ENCODE measurements around the gene GEMIN7. TPM values are rescaled to one million over a fixed set of nuclear protein-coding genes. Genes with fewer than 3 reads are reported as not detected.

GEMIN7 gene
- total and polyA plus RNA-seq, 9 donors: 9.7 to 16.0 (median 11.7) TPM

DNA sequence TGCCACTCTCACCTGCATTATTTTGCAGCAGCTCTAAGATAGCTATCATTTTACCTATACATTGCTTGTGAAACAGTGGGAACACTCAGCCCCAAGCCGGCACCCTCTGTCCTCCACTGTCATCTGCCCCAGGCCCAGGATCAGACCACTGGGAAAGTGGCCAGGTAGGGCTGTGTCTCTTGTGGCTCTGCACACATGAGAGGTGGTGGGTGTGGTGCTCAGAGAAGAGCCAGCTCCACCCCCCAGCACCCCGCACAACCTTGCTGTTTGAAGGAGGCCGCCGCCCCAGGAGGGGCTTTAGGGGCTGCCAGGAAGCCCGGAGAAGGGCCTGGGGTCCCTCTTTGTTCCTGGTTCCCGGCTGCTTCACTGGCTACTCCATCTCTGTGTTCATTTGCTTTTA, 40.5 kb downstream of the GEMIN7 start:
- no peak overlapping the region for H3K27ac ChIP-seq
- 87 to 93% (median 92%) methylated on average over 6 of the region's 6 CpGs for WGBS, 3 donors
- peaks cover 2% of the 10 kb centered on the region for H3K4me1 ChIP-seq (ENCODE audit: insufficient read depth)
- TF ChIP-seq, protein P1, sequence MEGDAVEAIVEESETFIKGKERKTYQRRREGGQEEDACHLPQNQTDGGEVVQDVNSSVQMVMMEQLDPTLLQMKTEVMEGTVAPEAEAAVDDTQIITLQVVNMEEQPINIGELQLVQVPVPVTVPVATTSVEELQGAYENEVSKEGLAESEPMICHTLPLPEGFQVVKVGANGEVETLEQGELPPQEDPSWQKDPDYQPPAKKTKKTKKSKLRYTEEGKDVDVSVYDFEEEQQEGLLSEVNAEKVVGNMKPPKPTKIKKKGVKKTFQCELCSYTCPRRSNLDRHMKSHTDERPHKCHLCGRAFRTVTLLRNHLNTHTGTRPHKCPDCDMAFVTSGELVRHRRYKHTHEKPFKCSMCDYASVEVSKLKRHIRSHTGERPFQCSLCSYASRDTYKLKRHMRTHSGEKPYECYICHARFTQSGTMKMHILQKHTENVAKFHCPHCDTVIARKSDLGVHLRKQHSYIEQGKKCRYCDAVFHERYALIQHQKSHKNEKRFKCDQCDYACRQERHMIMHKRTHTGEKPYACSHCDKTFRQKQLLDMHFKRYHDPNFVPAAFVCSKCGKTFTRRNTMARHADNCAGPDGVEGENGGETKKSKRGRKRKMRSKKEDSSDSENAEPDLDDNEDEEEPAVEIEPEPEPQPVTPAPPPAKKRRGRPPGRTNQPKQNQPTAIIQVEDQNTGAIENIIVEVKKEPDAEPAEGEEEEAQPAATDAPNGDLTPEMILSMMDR (IDR thresholded peaks at IDR 0.05): no peak
- no peak for TF ChIP-seq POLR2A (IDR thresholded peaks at IDR 0.05)
- TF ChIP-seq EP300 (IDR thresholded peaks at IDR 0.05): no peak
- no peaks in the 10 kb centered on the region for H3K27me3 ChIP-seq
- H3K36me3 ChIP-seq: no peaks in the 10 kb centered on the region
- H3K4me3 ChIP-seq: no peak overlapping the region
- DNase-seq: no peak
- H3K9me3 ChIP-seq: no peaks in the 10 kb centered on the region
- intact Hi-C loops (cut with DNase I): no loop called here

DNA sequence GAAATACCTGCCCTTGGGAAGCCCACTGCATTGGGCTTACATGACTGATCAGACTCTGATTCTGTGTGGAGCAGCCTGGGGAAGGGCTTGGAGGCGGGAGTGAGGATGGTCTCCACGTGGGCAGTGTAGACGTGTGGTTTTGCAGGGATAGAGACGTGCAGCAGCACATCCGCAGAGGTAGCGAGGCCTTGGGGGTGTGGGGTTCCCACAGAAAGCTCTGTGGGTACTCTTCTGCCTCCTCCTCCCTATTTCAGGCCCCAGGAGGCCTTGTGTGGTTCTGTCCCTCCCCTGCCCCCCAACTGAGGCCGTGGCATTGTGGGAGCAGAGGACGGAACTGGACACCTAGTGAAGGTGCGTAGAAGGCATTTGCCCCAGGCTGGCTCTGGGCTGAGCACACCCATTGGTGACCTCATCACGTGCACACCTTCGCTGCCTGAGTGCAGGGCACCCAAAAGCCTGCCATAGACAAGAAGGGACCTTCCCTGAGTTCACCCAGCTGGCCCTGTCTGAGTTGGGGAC, 42.8 kb downstream of the GEMIN7 start:
- no peak overlapping the region for H3K27ac ChIP-seq
- 79 to 84% (median 83%) methylated on average over 11 of the region's 11 CpGs for WGBS, 3 donors
- H3K9me3 ChIP-seq: no peaks in the 10 kb centered on the region
- no peaks in the 10 kb centered on the region for H3K36me3 ChIP-seq
- DNase-seq: no peak
- H3K4me1 ChIP-seq (ENCODE audit: insufficient read depth): peaks cover 2% of the 10 kb centered on the region
- TF ChIP-seq, protein P1 (IDR thresholded peaks at IDR 0.05): no peak
- TF ChIP-seq EP300 (IDR thresholded peaks at IDR 0.05) (no peak), POLR2A (IDR thresholded peaks at IDR 0.05) (no peak)
- H3K27me3 ChIP-seq: no peaks in the 10 kb centered on the region
- H3K4me3 ChIP-seq: no peak overlapping the region
- intact Hi-C loops (cut with DNase I): loop anchor here in 1 of 4 donors (2.0 kb wide), 1 partner anchor 67 kb away; no protein-coding TSS in a partner anchor

DNA sequence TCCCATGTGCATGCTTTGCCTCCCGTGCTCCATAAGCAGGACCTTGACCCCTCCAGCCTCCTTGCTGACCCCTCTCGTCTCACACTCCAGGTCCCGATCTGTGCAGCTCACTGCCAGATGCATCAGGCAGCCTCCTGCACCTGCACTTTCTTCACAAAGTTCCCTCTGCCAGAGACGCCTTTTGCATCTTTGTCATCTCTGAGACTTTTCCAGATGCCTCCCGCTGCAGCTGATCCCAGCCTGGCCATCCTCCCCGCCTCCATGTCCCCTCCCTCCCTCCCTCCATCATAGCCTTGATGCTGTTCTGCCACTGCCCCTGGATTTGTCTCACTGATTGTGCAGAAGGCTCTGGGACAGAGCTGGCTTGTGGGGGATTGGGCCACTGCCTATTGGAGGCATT, 43.8 kb downstream of the GEMIN7 start:
- WGBS, 3 donors: 54 to 71% (median 57%) methylated on average over 6 of the region's 6 CpGs
- H3K4me3 ChIP-seq: no peak overlapping the region
- H3K36me3 ChIP-seq: no peaks in the 10 kb centered on the region
- H3K27me3 ChIP-seq: no peaks in the 10 kb centered on the region
- no peak overlapping the region for H3K27ac ChIP-seq
- no peaks in the 10 kb centered on the region for H3K9me3 ChIP-seq
- no peaks in the 10 kb centered on the region for H3K4me1 ChIP-seq (ENCODE audit: insufficient read depth)
- no peak for TF ChIP-seq EP300 (IDR thresholded peaks at IDR 0.05)
- no peak for TF ChIP-seq POLR2A (IDR thresholded peaks at IDR 0.05)
- TF ChIP-seq, protein P1 (IDR thresholded peaks at IDR 0.05): no peak
- DNase-seq: no peak
- intact Hi-C loops (cut with DNase I): loop anchor here in 1 of 4 donors (2.0 kb wide), 1 partner anchor 66 kb away; no protein-coding TSS in a partner anchor

DNA sequence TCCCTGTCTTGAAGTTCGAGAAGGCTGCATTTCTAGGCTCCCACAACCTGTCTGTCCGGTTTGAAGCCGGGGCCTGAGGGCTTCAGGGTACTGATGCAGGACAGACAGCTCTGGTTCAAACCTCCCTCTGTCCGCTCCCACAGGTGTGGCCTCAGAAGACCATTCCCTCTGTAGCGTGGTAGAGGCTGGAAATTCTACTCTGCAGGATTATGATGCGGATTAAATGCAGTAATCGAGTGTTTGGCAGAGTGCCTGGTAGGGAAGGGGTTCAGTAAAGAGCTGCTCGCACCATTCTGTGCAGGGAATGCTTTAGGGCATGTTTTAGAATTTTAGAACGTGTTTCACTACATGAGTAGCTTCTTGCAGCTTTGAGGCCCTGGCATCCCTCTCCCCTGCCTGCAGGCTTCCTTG, 44.4 kb downstream of the GEMIN7 start:
- WGBS, 3 donors: 65 to 69% (median 68%) methylated on average over 9 of the region's 9 CpGs
- H3K4me1 ChIP-seq (ENCODE audit: insufficient read depth): no peaks in the 10 kb centered on the region
- H3K36me3 ChIP-seq: no peaks in the 10 kb centered on the region
- no peaks in the 10 kb centered on the region for H3K27me3 ChIP-seq
- no peak for DNase-seq
- no peak for TF ChIP-seq EP300 (IDR thresholded peaks at IDR 0.05)
- TF ChIP-seq POLR2A (IDR thresholded peaks at IDR 0.05): no peak
- TF ChIP-seq, protein P1 (IDR thresholded peaks at IDR 0.05): no peak
- no peaks in the 10 kb centered on the region for H3K9me3 ChIP-seq
- H3K27ac ChIP-seq: no peak overlapping the region
- intact Hi-C loops (cut with DNase I): loop anchor here in 1 of 4 donors (2.0 kb wide), 1 partner anchor 65 kb away; no protein-coding TSS in a partner anchor
- H3K4me3 ChIP-seq: no peak overlapping the region
